GM21367 (cell line): ENCODE measurements around the gene AGFG1.
"Not testable (repeated sequence)": the region's sequence is repeated elsewhere in the genome, so short reads cannot be mapped to it uniquely, and the experiment has no call there.

Source experiments
- ATAC-seq: cut with Tn5 transposase; IDR thresholded peaks from one replicate; pipeline ENCODE4 v1.9.1; 2021; ENCODE audit not compliant: unreplicated experiment

The AGFG1 gene

GRCh38 chr2:227534714-227535113 lies 62.8 kb downstream of the AGFG1 start:
- peak; percentile 96 for ATAC-seq

DNA sequence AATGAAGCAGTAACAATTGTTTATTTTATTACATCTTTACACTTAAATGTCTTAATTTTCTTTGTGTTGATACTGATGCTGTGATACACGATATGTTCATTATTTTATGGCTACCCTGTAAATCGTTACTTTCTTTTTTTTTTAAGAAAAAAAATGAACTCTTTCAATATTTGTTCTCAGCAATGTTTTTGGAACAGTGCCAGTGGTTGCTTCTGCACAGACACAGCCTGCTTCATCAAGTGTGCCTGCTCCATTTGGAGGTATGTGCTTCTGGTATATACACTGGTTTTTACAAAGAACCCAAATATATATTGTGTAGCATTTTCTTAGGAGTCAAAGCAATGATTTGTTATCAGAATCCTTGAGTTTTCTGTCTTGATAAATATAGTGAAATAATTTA lies 64.5 kb downstream of the AGFG1 start:
- ATAC-seq = no peak

DNA sequence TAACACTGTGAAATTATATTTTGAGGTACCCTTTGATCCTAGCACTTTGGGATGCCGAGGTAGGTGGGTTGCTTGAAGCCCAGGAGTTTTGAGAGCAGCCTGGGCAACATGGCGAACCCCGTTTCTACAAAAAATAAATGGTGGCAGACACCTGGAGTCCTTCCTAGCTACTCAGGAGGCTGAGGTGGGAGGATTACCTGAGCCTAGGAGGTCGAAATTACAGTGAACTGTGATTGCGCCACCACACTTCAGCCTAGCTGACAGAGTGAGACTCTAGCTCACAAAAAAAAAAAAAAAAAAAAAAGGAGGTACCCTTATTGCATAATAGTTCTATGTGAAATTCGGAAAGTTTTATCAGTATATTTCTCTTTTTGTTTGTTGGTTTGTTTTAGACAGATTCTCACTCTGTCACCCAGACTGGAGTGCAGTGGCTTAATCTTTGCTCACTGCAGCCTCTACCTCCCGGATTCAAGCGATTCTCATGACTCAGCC lies 67.6 kb downstream of the AGFG1 start:
- no peak for ATAC-seq

- ATAC-seq = not testable (repeated sequence)
Observed at GRCh38 chr2:227540352-227540751, 68.4 kb downstream of the AGFG1 start.

- ATAC-seq = no peak
Observed at GRCh38 chr2:227545990-227546389, 74.0 kb downstream of the AGFG1 start.

GRCh38 chr2:227551836-227552235 lies 79.9 kb downstream of the AGFG1 start:
- ATAC-seq = no peak

DNA sequence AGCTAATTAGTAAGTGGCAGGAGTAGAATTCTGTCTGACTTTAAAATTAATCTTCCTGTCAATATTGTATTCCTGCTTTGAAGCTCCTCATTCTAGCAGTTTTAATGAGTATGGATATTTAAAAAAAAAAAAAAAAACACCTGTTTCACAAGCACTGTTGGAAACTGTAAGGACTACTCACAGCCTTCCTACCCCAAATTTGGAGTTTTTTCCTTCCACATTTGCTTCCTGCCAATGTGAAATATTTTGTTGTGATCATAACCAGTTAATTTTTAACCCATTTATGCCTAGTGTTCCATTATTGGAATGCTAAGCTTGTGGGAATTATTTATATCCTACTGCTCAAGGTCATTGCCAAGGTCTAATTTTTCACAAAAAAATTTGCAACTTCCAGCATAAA lies 90.6 kb downstream of the AGFG1 start:
- no peak for ATAC-seq

DNA sequence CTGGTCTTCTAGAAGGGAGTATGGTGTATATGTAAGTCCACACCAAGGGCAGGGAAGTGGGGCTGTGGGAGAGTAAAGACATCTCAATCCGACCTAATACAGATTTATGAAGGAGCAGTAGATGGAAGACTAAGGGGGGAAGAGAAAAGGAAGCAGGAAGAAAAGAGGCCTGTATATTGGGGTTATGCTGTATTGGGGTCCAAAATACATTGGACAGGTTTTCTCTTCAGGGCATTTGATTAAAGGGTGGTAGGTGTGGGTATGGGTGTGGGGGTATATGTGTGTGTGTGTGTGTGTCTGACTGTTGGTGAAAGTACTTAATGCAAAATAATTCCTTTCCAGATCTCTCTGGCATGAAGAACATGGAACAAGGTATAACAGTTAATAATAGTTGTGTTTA lies 93.1 kb downstream of the AGFG1 start:
- ATAC-seq = no peak

GRCh38 chr2:227566012-227566411 lies 94.1 kb downstream of the AGFG1 start:
- no peak for ATAC-seq

DNA sequence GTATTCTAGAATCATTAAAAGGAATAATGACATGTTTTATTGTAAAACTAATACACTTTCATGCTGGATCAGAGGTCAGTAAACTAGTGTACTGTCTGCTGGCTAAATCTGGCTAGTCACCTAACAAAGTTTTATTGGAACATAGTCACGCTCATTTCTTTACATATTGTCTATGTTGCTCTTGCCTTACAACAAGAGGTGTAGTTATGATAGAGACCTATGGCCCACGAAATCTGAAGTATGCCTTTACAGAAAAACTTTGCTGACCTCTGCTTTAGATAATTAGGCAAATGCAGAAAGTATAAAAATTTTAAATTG lies 96.9 kb downstream of the AGFG1 start:
- no peak for ATAC-seq

DNA sequence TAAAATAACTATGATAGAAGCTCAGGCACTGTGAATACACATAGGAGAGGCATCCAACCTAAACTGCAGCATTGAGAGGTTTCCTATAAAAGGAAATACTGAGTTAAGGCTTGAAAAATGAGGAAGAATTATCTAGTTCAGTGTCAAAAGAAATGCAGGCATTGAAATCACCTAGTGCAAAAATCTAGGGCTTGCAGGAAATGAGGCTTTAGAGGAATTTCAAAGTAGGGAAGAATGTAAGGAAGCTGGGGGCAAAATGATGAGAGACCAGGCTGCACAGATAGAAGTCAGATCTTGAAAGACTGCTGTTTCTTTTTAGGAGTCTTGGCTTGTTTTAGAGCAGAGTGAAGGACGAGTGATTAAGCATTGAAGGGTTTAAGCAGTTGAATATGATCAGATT lies 98.7 kb downstream of the AGFG1 start:
- no peak for ATAC-seq

DNA sequence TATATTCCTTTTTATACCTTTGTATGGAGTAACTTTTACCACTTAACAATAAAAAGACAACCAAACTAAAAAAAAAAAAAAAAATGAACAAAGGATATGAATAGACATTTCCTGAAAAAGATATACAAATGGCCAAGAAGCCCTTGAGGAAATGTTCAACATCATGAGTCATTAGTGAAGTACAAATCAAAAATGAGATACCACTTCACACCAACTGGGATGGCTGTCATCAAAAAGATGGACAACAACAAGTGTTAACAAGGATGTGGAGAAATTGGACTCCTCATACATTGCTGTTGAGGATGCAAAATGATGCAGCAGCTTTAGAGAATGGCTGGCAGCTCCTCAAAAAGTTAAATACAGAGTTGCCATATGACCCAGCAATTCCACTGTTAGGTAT lies 104.2 kb downstream of the AGFG1 start:
- no peak for ATAC-seq

GRCh38 chr2:227576812-227577211 lies 104.9 kb downstream of the AGFG1 start:
- no peak for ATAC-seq

DNA sequence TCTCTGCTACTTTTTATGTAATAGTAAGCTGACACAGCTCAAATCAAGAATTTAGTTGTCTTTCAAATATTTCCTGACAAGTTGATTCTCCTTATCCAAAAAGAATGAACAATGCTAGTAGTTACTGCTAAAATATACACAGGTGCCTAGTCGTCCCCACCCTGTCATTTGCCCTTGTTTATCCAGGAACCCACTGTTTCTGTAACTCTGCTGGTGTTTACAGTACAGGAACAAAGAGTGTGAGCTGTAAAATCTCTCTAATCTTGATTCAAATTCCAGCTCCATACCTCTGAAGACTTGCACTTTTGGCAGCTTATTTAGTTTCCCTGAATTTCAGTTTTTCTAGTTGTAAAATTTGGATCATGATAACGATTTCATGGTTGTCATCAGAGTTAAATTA lies 105.6 kb downstream of the AGFG1 start:
- no peak for ATAC-seq

- ATAC-seq = no peak
Observed at GRCh38 chr2:227578642-227579041, 106.7 kb downstream of the AGFG1 start.

DNA sequence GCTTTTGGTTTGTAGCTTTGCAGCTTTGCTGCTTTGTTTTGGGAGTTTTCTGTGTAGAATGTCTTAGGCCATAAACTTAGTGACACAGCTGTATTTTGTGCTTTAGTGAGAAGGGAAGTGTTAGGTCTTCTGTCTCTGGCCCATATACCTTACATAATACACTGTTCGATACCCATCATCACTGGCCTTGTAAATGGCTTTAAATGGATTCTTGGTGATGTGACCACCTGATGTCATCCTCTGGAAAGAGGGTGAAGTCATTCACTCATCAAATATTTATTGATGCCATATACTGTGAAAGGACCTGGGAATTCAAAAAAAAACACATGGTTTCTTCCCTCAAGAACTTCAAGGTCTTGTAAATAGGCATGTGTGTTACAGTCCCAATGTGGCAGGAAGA lies 107.8 kb downstream of the AGFG1 start:
- no peak for ATAC-seq

GRCh38 chr2:227582369-227582768 lies 110.4 kb downstream of the AGFG1 start:
- ATAC-seq = no peak

DNA sequence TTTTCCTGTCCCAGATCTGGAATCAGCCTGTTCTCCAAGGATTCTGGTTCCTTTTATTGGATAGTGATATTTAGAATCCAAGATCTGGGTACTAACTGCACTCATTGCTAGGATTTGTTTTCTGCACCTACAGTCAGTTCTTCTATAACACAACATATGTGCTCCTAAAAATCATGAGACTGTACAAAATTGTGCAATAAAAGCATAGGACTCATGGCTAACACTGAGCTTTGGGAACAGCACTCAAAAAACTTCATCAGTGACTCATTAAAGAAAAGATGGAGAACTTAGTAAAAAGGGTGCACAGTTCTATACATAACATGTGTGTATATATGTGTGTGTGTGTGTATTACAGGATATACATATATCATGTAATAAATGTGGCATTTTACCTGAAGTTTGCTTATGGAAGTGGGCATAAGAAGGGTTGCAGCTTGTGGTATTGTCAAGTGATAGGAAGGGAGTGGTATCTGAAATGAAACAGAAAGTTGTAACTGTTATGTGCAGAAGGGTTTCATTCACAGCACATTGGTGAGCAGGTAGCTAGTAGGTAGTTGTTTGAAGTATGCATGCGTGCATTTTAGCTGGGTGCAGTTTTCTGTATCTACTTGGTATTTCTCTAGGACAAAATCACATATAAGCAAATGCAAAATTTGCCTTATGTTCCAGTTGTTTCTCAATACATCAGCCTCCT lies 120.9 kb downstream of the AGFG1 start:
- ATAC-seq = no peak

DNA sequence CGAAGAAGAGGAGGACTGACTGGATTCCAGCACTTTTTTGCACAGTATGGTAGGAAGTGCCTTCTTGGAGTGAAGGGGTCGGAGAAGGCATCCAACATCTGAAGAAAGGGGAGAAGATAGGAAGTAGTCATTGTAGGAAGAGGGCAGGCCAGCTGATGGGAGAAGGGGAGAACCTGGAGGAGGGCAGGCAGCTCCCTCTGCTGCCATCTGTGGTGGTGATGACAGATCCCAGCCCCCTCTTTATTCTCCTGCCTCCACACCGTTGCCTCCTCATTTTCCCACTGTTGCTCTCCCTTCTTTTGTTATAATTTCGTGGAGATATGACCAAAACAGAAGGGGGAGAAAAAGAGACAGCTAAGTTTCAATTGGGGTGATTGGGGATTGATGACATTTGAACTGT lies 123.8 kb downstream of the AGFG1 start:
- ATAC-seq = no peak

GRCh38 chr2:227597036-227597435 lies 125.1 kb downstream of the AGFG1 start:
- no peak for ATAC-seq

GRCh38 chr2:227597998-227598397 lies 126.0 kb downstream of the AGFG1 start:
- no peak for ATAC-seq

DNA sequence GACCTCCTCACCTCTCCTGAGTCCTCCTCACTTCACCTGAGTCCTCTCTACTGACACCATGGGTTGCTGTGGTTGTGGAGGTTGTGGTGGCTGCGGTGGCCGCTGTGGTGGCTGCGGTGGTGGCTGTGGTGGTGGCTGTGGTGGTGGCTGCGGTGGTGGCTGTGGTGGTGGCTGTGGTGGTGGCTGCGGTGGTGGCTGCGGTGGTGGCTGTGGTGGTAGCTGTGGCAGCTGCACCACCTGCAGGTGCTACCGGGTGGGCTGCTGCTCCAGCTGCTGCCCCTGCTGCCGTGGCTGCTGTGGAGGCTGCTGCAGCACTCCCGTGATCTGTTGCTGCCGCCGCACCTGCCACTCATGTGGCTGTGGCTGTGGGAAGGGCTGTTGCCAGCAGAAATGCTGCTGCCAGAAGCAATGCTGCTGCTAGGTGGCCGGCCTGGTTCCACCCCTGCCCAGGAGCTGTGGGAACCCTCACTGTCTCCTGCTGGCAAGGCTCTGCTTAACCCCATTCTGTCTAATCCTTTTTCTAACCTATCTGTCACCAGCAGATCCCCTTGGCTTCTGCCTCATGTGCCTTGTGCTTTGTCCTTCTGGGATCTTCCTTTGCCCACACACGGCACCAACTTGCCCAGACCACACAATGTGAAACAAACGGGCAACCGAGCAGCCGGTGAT lies 127.0 kb downstream of the AGFG1 start, which contains the start of gene SCYGR2:
SCYGR2 (plus strand) TSS at position 59 of the 669 bp plus-strand sequence; CDS start at position 59, 0 bp downstream.
- not testable (repeated sequence) for ATAC-seq

GRCh38 chr2:227602358-227602757 lies 130.4 kb downstream of the AGFG1 start:
- no peak for ATAC-seq
